IPS DF 6.9 (cell line): ENCODE measurements around the gene ADAMTSL2.

Source experiments
- DNase-seq: peaks from one replicate; pipeline ENCODE4 v3.0.0-alpha.2; 2013; ENCODE audit warnings: low read depth, low spot score
- H3K27ac ChIP-seq: one replicate; pipeline ENCODE4 v1.5.1; 2013; ENCODE audit warnings: low read length, control low read depth
- H3K27me3 ChIP-seq: 2 replicates; pipeline ENCODE4 v1.6.1; 2013; ENCODE audit warnings: mild to moderate bottlenecking, low read length; ENCODE audit not compliant: control insufficient read depth, insufficient read depth
- H3K36me3 ChIP-seq: 2 replicates; pipeline ENCODE4 v1.6.1; 2013; ENCODE audit warnings: low read length; ENCODE audit not compliant: control insufficient read depth, insufficient read depth
- H3K4me1 ChIP-seq: 2 replicates; pipeline ENCODE4 v1.6.1; 2013; ENCODE audit warnings: low read length; ENCODE audit not compliant: control insufficient read depth, insufficient read depth
- H3K4me3 ChIP-seq: 2 replicates; pipeline ENCODE4 v1.5.1; 2013; ENCODE audit warnings: mild to moderate bottlenecking, low read length
- H3K9me3 ChIP-seq: 2 replicates; pipeline ENCODE4 v1.6.1; 2013; ENCODE audit warnings: low read length, inconsistent platforms; ENCODE audit not compliant: control insufficient read depth, insufficient read depth
- WGBS: extraction: QIAGEN DNeasy Blood & Tissue Kit; methylation state at CpG from one replicate; pipeline ENCODE4 v1.1.7; 2013; ENCODE audit warnings: mixed read lengths, missing lambda C conversion rate; ENCODE audit not compliant: insufficient read length, insufficient coverage; 5-methylcytosine and 5-hydroxymethylcytosine counted together

Gene ADAMTSL2

GRCh38 chr9:133512253-133513213 is 22.0 kb upstream of the ADAMTSL2 start:
- H3K4me1 ChIP-seq: peaks cover 11% of the 10 kb centered on the region
- no peak overlapping the region for H3K4me3 ChIP-seq
- WGBS: no CpG with 5 or more reads among the region's 19 CpGs
- DNase-seq: no peak
- H3K9me3 ChIP-seq: no peaks in the 10 kb centered on the region
- no peaks in the 10 kb centered on the region; the same call in 1 of the 2 replicates for H3K36me3 ChIP-seq
- H3K27ac ChIP-seq: no peak overlapping the region
- no peaks in the 10 kb centered on the region for H3K27me3 ChIP-seq

DNA sequence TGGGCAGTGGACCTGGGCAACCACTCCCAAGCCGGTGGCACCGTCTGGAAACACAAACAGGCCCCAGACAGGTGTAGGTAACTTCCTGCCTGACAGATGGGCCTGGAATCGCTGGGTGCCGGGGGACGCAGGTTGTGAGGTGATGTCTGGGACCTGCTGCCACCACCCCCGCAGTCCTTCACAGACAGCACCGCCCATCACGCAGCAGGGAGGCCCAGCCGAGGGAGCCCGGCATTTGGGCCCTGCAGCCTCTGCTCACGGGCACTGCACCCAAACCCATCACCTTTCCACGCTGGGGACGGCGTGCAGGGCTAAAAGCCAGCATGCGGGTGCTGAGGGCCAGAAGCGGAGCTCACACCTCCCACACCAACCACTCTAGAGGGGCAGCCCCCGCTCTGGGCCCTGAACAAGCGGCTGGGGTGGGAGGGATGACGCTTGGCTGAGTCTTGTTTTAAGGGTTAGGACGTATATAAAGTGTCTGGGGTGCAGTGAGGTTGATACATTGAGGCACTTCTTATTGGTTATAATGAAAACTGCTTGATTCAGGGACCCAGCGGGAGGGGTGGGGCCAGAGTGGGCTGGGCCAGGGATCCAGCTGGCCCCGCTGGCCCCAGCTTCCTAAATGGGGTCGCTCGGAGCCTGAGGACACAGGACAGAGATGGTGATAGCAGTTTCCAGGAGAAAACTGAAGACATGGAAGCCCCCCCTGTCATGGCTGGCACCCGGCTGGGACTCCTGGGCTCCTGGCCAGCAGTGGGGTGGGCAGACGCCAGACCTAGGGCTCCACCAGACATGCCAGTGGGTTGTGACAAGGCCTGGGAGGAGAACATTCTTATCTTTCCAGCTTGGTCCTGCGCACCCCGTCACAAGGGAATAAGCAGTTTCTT is 21.0 kb upstream of the ADAMTSL2 start:
- no peak for DNase-seq
- Histone ChIP-seq H3K27ac (no peak overlapping the region), H3K27me3 (no peaks in the 10 kb centered on the region), H3K36me3 (no peaks in the 10 kb centered on the region; the same call in 1 of the 2 replicates), H3K4me1 (peaks cover 11% of the 10 kb centered on the region), H3K4me3 (no peak overlapping the region), H3K9me3 (no peaks in the 10 kb centered on the region)
- no CpG with 5 or more reads among the region's 28 CpGs for WGBS

- Histone ChIP-seq H3K9me3 (no peaks in the 10 kb centered on the region), H3K4me1 (peaks cover 9% of the 10 kb centered on the region), H3K27me3 (no peaks in the 10 kb centered on the region), H3K4me3 (no peak overlapping the region), H3K27ac (no peak overlapping the region), H3K36me3 (no peaks in the 10 kb centered on the region; the same call in 1 of the 2 replicates)
- no peak for DNase-seq
- no CpG with 5 or more reads among the region's 14 CpGs for WGBS
Measured at GRCh38 chr9:133514460-133515239, 19.9 kb upstream of the ADAMTSL2 start.

- Histone ChIP-seq H3K36me3 (no peaks in the 10 kb centered on the region; the same call in 1 of the 2 replicates), H3K4me3 (no peak overlapping the region), H3K27me3 (no peaks in the 10 kb centered on the region), H3K4me1 (peaks cover 8% of the 10 kb centered on the region), H3K9me3 (no peaks in the 10 kb centered on the region), H3K27ac (no peak overlapping the region)
- no peak for DNase-seq
- WGBS: no CpG with 5 or more reads among the region's 10 CpGs
Measured at GRCh38 chr9:133515240-133515610, 19.3 kb upstream of the ADAMTSL2 start.

DNA sequence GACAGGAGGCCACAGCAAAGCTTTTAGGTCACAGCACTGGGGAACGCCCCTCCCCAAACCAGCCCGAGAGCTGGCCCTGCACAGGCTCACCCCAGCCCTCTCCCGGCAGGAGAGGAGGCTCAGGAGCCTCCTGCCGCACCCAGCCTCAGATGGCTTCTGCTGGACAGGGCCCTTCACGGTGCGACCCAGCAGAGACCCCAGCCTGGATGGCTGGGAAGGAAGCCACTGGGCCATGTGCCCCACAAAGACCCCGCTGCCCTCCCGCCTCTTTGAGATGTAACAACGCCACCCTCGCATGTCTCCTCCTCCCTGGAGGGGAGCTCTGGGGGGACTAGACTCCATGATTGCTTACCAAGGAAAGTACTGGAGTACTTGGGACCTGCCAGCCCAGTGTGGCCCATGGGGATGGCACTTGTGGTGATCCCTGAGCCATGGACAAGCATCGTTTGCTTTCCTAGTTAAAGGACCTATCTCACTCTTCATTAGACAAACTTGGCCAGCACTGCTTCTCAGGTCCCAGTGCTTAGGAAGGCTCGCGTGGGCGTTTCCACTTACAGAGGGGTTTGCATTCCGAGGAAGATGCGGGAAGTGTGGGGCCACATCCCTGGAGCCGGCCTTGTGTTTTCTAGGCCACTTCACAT is 18.8 kb upstream of the ADAMTSL2 start:
- H3K27ac ChIP-seq: no peak overlapping the region
- no peaks in the 10 kb centered on the region for H3K9me3 ChIP-seq
- DNase-seq: no peak
- no peaks in the 10 kb centered on the region for H3K27me3 ChIP-seq
- peaks cover 8% of the 10 kb centered on the region for H3K4me1 ChIP-seq
- no CpG with 5 or more reads among the region's 17 CpGs for WGBS
- H3K4me3 ChIP-seq: no peak overlapping the region
- H3K36me3 ChIP-seq: no peaks in the 10 kb centered on the region; the same call in 1 of the 2 replicates

DNA sequence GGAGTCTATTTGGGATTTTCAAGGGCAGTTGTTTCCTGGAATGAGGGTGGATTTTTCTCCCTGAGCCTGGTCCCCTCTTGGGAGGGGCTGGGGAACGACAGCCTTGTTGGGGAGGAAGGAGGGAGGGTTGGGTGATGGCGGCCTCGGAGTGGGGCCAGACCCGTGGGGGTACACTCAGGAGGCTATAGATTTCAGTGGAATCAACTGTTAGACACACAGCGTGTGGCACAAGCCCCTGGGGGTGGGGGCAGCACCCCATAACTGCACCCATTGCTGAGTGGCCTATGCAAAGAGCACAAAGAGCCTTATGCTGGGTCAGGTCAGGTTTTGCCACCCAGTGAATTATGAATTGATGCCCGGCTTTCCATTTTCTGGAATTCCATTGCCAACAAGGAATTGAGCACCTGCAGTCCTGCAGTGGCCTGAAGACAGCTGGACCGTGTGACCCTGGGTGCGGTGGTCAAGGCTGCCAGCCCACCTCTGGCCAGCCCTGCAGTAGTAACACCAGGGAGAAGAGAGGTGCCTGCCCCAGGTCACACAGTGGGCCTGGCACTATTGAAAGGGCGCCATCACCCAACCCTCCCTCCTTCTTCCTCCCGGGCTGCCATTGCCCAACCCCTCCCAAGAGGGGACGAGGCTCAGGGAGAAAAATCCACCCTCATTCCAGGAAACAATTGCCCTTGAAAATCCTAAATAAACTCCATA is 18.1 kb upstream of the ADAMTSL2 start:
- no peaks in the 10 kb centered on the region for H3K27me3 ChIP-seq
- H3K36me3 ChIP-seq: no peaks in the 10 kb centered on the region; the same call in 1 of the 2 replicates
- peaks cover 8% of the 10 kb centered on the region for H3K4me1 ChIP-seq
- no peak for DNase-seq
- H3K4me3 ChIP-seq: no peak overlapping the region
- H3K27ac ChIP-seq: no peak overlapping the region
- WGBS: no CpG with 5 or more reads among the region's 11 CpGs
- no peaks in the 10 kb centered on the region for H3K9me3 ChIP-seq

DNA sequence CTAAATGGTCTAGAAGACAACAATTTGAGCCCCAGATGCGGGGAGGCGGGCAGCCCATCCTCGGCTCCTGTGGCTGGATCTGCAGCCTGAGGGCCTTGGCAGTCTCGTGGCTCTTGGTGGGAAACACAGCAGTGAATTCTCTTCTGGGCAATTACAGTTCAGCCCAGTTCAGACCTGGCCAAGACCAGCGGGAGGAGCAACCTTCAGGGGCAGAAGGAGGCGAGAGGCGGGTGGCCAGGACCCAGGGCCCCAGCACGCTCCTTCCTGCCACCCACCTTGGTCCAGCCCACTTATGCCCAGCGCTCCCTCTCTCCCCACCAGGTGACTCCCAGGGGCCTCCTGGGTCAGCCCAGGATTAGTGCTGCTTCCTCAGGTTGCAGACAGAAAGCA is 17.5 kb upstream of the ADAMTSL2 start:
- Histone ChIP-seq H3K9me3 (no peaks in the 10 kb centered on the region), H3K27me3 (no peaks in the 10 kb centered on the region), H3K36me3 (no peaks in the 10 kb centered on the region; the same call in 1 of the 2 replicates), H3K4me3 (no peak overlapping the region), H3K4me1 (peaks cover 8% of the 10 kb centered on the region), H3K27ac (no peak overlapping the region)
- DNase-seq: no peak
- WGBS: no CpG with 5 or more reads among the region's 9 CpGs

DNA sequence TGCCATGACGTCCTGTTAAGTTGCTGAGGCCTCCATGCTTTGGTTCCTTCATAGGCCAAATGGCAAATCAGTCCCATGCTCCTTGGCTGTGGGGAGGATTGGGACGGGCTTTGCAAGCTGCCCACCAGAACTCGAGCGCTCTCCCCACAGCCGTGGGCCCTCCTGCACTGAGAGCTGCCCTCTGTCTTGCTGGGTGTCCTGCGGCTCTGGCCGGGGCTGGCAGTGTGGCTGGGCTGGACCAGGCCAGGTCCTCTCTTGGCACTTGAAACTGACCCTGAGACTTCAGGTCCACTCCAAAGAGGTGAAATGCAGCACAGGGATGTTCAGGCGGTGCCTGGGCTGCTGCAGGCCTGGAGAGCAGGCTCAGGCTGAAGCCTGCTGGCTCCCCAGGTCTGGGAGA is 16.8 kb upstream of the ADAMTSL2 start:
- no peaks in the 10 kb centered on the region for H3K9me3 ChIP-seq
- H3K4me3 ChIP-seq: no peak overlapping the region
- H3K27ac ChIP-seq: no peak overlapping the region
- H3K4me1 ChIP-seq: peaks cover 5% of the 10 kb centered on the region; the same call in 1 of the 2 replicates
- no CpG with 5 or more reads among the region's 8 CpGs for WGBS
- H3K27me3 ChIP-seq: no peaks in the 10 kb centered on the region
- DNase-seq: no peak
- H3K36me3 ChIP-seq: no peaks in the 10 kb centered on the region; the same call in 1 of the 2 replicates

DNA sequence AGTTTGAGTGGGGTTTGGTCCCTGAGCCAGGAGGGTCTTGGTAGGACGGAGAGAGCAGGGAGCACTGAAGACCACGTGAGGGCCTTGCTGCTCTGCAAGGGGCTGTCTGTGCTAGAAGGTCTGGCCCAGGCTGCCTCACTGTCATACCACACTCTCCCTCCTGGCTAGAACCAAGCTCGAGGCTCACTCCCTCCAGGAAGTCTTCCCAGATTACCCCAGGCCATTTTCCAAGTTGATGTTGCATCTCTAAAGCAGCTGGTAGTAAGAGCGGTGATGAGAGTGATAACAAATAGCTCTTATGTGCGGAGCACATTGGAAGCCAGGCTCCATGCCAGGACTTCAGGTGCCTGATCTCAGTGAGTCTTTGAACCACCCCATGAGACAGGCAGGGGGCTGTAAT is 16.3 kb upstream of the ADAMTSL2 start:
- Histone ChIP-seq H3K9me3 (no peaks in the 10 kb centered on the region), H3K36me3 (no peaks in the 10 kb centered on the region; the same call in 1 of the 2 replicates), H3K27me3 (no peaks in the 10 kb centered on the region), H3K4me3 (no peak overlapping the region), H3K4me1 (peaks cover 2% of the 10 kb centered on the region; the same call in 1 of the 2 replicates), H3K27ac (no peak overlapping the region)
- DNase-seq: no peak
- no CpG with 5 or more reads among the region's 5 CpGs for WGBS
